Measurements from ENCODE around the gene NUDT14. TPM values are rescaled to one million over a fixed set of nuclear protein-coding genes. Genes with fewer than 3 reads are reported as not detected.

NUDT14 gene
- total RNA-seq, 4 donors from 2014 or later = 8.0 to 20.2 (median 13.2) TPM

GRCh38 chr14:105178868-105179140 is 2.3 kb downstream of the NUDT14 start:
- no peak for TF ChIP-seq CTCF (IDR thresholded peaks at IDR 0.05; ENCODE audit: low read depth)

GRCh38 chr14:105178069-105178867 is 2.8 kb downstream of the NUDT14 start:
- no peak for TF ChIP-seq CTCF (IDR thresholded peaks at IDR 0.05; ENCODE audit: low read depth)

GRCh38 chr14:105177082-105177481 is 4.0 kb downstream of the NUDT14 start:
- TF ChIP-seq CTCF (IDR thresholded peaks at IDR 0.05; ENCODE audit: low read depth) = no peak

- no peak for TF ChIP-seq CTCF (IDR thresholded peaks at IDR 0.05; ENCODE audit: low read depth)
These were observed 4.6 kb downstream of the NUDT14 start for GRCh38 chr14:105176513-105176912.

DNA sequence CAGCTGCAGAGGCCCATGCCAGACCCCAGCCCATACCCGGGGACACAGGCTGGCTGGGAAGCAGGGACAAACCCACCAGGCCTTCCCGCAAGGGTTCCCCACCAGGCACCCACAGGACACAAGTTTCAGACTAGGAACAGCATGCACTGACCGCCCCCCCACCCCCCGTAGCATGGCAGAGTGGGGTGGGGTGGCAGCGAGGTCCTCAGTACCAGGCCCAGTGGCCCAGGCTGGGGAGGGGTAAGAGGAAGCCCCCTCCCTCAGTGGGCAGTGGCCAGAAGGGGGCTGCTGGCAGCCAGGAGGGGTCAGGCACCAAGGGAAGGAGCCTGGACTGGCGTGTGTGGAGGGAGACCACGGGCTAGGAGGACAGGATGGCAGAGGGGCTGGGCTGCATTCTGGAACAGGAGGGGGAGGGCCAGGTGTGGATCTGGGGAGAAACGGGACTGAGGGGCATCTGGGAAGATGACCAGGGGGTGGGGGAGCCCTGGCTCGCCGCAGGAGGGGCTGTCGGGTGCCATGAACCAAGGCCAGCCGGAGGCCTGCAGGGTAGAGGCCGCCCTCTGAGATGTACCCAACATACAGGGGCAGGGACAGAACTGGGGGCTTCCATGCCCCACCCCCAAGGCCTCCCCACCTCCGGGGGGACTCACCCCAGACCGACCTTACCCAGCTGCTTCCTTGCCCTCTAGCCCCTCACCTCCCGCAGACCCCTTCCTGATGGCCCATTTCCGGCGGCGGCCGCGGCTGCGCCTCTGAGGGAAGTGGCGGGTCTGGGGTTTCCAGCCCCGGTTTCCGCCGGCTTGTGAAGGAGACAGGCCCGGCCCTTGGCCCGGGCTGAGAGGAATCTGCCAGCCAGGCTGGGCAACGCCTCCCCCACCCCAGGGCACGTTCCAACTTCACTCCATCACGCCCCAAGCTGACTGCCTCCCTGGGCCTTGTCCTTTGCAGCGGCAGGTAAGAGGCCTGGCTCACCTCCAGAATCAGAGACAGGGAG is 6.9 kb downstream of the NUDT14 start:
- no peak for TF ChIP-seq CTCF (IDR thresholded peaks at IDR 0.05; ENCODE audit: low read depth)

GRCh38 chr14:105173145-105173544 is 8.0 kb downstream of the NUDT14 start:
- no peak for TF ChIP-seq CTCF (IDR thresholded peaks at IDR 0.05; ENCODE audit: low read depth)

DNA sequence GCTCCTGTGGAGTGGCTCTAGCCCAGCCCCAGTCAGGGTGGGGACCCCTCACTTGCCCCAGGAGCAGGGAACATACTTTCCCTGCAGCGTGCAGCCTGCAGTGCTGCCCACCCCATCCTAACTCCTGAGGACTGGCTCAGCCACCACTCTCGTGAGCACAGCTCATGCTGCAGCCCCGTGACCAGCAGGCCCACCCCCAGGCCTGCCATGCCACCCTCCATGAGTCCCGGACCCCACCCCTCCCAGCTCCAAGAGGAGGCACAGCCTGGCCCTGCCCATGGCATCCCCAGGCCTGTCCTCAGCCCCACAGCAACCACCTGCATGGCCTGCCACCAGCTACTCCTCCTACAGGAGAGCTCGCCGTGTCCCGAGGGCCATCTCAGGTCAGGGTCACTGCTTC is 8.6 kb downstream of the NUDT14 start:
- no peak for TF ChIP-seq CTCF (IDR thresholded peaks at IDR 0.05; ENCODE audit: low read depth)
